Esophagus mucosa (tissue), 1 donor: Measurements from ENCODE around the gene CACNG6. TPM values are rescaled to one million over a fixed set of nuclear protein-coding genes. Genes with fewer than 3 reads are reported as not detected.
"Not testable (repeated sequence)": the region's sequence is repeated elsewhere in the genome, so short reads cannot be mapped to it uniquely, and the experiment has no call there.

Experiments
- ATAC-seq: fragments of 200-7000 bp; cut with Tn5 transposase; one replicate; pipeline ENCODE4 v1.9.1; 2020
- total RNA-seq: library from RNA; stranded (reverse); gene quantifications from one replicate; pipeline ENCODE4 v1.2.4, GENCODE V29; 2023
- donor health status: DM: yes; HTN: yes; CAD: no.

CACNG6 gene
- total RNA-seq, 1 donor from 2014 or later, result not detected

DNA sequence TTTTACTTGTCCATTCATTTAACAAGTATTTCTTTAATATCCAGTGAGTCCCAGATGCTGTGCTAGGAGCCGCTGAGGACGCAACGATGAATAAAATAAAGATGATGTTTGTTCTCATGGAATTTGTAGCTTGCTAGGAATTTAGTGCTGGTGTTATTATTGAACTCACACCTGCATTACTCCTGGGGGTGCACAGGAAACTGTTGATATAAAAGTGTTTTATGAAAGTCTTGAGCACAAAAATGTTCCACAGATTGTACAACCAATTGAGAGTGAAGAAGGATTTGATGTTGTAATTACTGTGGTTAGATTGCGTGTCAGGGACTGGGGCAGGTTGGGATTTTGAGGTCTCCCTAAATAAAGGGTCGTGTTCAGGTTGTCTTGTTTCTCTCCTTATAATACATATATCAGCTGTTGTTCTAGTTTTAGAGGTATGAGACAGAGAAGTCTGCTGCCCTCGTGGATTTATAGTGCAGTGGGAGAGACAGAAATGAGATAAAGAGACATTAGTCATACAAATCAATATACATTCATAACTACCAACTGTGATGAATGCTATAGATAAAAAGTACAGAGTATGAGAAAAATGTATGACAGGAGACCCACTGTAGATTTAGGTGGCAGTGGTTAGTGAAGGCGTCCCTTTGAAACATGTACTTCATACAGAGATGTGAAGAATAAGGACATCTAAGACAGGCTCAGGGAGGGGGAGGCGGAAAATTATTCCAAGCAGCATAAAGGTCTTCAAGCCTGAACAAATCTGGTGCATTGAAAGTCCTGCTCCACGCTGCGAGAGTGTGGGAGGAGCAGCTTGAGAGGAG lies 11.3 kb downstream of the CACNG6 start:
- no peak for ATAC-seq

DNA sequence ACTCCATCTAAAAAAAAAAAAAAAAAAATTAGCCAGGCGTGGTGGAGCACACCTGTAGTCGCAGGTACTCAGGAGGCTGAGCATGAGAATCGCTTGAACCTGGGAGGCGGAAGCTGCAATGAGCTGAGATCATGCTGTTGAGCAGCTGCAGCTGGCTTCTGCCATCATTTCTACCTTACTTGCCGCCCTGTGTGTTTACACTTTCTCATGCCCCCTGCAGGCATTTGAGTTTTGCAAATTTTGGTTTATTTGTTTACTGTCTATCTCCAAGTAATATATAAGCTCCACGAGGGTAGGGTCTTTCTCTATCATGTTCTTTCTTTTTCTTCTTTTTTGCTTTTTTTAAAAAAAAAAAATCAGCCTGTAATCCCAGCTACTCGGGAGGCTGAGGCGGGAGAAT lies 18.0 kb downstream of the CACNG6 start:
- ATAC-seq, result no peak

DNA sequence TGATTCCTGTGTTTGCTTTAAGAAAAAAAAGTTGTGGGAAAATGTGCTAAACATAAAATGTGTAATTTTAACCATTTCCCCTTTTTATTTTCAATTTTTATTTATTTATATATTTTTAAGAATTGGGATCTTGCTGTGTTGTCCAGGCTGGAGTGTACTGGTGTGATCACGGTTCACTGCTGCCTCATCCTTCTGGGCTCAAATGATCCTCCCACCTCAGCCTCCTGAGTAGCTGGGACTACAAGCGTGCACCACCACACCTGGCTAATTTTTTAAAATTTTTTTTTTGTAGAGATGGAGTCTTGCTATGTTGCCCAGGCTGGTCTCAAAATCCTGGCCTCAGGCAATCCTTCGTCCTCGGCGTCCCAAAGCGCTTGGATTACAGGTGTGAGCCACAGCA lies 19.0 kb downstream of the CACNG6 start:
- no peak for ATAC-seq

DNA sequence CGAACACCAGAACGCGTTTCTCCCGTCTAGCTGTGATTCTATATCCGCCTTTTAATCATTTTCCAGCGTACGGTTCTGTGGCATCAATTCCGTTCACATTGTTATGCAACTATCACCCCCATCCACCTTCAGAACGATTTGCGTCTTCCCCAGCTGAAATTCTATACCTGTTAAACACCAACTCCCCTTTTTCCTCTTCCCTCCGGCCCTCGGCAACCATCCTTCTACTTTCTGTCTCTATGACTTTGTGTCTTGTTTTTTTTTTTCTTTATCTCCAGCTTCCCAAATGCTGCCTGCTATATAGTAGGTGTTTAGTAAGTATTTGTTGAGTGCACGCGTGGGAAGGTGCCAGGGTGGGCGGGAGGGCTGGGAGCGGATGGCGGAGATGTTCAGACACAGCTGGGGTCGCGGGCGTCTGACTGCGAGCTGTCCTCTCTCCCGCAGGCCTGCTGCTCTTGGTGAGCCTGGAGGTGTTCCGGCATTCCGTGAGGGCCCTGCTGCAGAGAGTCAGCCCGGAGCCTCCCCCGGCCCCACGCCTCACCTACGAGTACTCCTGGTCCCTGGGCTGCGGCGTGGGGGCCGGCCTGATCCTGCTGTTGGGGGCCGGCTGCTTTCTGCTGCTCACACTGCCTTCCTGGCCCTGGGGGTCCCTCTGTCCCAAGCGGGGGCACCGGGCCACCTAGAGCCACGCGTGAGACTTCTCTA lies 20.2 kb downstream of the CACNG6 start:
- ATAC-seq, result no peak

DNA sequence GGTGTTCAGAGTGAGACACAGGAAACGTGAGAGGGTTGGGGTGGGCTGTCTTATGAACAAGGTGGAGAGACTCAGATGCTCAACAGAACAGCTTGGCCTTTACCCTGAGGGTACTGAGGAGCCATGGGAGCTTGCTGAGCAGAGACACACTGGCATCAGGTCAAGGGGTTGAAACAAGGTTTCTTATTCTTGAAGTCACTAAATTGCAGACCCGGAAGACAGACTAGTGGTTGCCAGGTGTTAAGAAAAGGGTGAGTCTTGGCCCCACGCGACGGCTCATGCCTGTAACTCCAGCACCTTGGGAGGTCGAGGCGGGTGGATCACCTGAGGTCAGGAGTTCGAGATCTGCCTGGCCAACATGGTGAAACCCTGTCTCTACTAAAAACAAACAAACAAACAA lies 22.4 kb downstream of the CACNG6 start:
- no peak for ATAC-seq

DNA sequence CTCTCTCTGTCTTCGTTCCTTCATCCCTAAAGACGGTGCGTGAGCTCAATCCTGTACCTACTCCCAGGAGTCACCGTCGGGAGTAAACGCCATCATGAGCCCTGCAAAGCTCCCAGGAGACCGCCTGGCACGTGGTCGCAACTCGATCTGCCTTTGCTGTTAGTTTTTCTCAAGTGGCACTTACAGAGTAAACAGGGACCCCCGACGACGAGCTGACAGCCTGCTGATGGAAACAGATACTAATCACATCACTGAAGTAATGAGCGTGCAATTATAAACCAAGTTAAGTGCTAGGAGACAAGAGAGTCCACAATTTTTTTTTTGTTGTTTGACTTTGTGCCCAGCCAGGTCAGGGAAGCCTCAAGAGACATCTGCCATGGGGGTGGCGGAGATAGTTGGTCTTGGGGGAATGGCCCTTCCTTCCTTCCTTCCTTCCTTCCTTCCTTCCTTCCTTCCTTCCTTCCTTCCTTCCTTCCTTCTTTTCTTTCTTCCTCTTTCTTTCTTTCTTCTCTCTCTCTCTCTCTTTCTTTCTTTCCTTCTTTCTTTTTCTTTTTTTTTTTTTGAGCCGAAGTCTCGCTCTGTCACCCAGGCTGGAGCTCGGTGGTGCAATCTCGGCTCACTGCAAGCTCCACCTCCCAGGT lies 23.6 kb downstream of the CACNG6 start:
- ATAC-seq, result no peak

DNA sequence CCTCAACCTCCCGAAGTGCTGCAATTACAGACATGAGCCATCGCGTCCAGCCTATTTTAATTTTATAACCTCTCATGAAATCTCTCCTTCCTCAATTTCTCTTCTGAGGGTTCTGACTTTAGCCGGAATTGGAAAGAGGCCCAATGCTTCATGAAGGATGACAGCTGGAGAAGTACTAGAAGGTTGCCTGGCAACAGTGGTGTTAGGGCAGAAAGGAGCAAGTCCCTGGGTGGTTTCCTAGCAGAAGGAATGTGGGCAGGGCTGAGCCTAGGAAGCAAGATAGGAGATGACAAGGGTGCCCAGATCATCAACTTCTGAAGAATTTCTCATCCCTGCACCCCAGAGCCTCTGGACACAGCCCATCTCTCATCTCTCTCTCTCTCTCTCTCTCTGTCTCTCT lies 25.8 kb downstream of the CACNG6 start:
- no peak for ATAC-seq

DNA sequence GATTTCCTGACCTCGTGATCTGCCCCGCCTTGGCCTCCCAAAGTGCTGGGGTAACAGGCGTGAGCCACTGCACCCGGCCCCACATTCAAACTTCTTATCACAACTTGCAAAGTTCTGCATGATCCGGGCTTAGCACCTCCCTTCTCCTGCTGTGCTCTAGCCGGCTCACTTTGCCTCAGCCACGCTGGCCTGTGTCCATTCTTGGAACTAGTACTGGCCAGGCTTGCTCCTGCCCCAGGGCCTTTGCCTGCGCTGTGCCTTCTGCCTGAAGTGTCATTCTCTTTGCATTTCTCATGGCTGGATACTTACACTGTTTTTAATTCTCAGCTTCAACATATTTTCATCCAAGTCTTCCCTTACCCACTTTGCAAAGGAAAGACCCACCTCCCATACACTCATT lies 29.9 kb downstream of the CACNG6 start:
- no peak for ATAC-seq

DNA sequence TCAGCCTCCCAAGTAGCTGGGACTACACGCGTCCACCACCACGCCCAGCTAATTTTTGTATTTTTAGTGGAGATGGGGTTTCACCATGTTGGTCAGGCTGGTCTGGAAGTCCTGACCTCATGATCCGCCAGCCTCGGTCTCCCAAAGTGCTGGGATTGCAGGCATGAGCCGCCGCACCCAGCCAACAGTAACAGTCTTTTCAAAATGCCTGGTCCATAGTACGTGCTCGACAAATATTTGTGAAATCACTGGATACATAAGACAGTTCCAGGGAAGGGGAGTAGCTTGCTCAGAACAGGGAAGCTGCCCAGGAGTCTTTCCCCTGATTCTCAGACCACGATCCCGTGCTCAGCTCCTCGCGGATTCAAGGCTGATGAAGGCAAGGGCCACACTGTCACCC lies 30.5 kb downstream of the CACNG6 start:
- ATAC-seq, result no peak

DNA sequence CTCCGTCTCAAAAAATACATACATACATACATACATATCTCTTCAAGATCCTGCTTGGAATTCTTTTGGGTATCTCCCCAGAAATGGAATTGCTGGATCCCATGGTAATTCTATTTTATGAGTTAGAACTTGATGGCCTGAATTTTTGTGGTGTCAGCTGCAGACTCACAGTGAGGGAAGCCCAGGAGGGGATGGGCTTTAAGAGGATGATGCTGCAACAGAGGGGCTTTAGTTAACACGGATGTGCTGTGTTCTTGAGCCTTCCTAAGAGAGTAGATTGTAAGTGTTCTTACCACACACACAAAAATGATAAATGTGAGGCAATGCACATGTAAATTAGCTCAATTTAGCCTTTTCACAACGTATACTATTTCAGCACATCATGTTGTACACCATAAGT lies 31.8 kb downstream of the CACNG6 start:
- no peak for ATAC-seq

DNA sequence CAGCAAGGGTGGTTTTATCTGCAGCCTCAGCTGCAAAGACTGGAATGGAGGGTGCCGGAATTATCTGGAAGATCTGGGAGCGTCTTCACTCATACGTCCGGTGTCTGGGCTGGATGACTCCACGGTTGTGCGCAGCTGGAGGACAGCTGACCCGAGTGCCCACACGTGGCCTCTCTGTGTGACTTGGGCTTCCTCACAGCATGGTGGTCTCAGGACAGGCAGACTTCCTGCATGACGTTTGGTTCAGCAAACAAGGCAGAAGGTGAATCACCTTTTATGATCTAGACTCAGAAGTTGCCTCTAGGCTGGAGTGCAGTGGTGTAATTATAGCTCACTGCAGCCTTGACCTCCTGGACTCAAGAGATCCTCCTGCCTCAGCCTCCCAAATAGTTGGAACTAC lies 33.2 kb downstream of the CACNG6 start:
- ATAC-seq, result no peak

DNA sequence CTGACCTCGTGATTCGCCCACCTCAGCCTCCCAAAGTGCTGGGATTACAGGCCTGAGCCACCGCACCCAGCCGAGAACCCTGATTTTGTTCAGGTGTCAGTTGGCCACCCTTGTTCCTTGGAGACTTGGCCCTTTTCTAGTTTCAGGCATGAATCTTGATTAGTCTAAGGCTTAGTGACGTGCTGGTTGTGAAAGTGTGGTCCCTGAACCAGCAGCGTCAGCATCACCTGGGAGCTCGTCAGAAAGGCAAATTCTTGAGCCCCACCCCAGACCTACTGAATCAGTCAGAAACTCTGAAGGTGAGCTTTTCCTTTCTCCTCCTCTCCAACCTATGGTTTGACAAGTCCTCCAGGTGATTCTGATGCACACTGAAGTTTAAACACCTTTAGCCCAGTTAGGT lies 35.2 kb downstream of the CACNG6 start:
- ATAC-seq, result no peak

DNA sequence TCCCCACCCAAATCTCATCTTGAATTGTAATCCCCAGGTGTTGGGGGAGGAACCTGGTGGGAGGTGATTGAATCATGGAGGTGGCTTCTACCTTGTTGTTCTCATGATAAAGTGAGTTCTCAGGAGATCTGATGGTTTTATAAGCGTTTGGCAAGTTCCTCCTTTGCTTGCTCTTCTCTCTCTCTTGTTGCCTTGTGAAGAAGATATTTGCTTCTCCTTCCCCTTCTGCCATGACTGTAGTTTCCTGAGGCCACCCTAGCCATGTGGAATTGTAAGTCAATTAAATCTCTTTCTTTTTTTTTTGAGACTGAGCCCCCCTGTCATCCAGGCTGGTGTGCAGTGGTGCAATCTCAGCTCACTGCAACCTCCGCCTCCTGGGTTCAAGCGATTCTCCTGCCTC lies 37.9 kb downstream of the CACNG6 start:
- no peak for ATAC-seq

DNA sequence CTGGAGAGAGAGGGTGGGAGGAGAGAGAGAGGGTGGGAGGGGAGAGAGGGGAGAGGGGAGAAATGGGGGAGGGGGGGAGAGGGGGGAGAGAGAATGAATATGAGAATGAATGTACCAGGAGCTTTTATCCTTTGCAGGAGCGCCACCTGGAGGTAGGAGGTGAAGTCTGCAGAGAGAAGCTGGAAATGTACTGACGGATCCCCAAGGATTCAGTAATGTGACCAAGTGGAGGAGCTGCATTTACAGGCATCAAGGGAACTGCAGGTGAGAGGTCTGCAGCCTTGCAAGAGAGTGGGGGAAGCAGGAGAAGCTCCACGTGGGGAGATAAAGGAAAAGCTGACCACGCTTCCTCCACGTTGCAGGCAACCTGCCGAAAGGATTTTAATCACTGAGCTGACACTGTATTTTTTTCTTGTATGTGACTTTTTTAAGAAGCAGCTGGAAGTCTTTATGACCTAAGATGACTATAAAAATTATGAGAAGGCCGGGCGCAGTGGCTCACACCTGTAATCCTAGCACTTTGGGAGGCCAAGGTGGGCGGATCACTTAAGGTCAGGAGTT lies 38.6 kb downstream of the CACNG6 start:
- ATAC-seq, result no peak

DNA sequence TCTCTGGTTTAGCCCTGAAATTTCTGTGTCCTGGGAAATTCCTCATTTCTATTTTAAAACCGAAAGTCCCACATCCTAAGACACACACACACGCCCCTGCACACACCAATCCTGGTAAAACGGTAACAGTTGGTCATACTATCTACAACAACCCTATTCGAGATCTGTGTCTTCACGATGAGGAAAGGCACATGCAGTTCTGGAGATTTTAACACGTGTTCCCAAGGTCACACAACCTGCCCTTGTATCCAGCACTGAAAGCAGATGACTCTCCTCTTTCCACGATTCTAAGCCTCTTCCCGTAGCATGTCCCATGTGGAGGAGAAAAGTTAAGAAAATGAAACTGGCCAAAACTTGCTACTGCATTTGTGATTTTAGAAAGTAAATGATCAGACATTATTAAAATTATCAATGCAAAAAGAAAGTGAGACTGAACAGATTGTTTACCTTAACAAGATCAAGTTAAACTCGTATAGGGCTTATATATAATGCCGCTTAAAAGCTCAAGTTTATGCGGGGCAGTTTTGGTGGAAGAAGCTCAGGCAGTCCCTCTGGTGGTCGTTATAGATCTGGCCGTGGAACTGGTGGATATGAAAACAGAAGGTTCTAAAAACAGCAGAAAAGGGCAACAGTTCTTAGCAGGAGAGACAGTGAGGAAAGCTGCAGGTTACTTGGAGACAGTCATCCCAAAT lies 39.6 kb downstream of the CACNG6 start:
- no peak for ATAC-seq

DNA sequence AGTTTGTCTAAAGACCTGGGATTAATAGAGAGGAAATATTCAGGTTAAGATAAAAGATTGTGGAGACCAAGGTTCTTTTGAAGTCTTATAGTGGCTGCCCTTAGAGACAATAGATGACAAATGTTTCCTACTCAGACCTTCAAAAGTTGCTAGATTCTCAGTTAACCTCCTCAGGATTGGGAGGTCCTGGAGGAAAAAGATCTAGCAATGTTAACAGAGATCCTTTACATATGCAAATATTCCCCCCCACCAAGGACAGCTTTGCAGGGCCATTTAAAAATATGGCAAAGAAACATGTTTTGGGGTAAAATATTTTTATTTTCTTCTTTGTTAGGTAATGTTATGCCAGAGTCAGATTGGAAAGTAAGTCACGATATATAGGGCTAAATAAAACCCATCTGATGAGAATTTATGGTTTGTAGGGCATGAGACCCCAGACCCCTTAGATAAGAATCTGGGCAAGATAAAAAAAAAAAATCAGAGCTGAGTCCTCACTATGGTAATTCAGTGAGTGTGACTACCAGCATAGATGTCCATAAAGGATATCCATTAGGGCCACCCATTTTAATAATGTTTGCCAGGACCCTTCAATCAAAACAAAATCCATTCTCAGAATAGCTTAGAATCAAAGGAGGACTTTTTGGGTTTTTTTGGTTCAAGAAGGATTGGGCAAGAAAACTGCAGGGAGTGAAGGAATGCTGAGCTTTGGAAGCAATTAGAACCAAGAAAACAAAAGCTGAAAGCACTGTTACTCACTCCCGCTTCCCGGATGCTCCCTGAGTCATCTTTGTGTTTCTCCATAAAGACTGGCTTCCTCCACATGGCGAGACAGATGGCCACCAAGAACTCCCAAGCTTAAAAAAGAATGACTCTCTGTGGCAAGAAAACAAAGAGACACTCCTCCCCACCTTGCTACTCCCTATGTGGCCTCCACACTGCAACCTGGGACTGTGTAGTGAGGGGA lies 44.1 kb downstream of the CACNG6 start:
- ATAC-seq, result no peak

DNA sequence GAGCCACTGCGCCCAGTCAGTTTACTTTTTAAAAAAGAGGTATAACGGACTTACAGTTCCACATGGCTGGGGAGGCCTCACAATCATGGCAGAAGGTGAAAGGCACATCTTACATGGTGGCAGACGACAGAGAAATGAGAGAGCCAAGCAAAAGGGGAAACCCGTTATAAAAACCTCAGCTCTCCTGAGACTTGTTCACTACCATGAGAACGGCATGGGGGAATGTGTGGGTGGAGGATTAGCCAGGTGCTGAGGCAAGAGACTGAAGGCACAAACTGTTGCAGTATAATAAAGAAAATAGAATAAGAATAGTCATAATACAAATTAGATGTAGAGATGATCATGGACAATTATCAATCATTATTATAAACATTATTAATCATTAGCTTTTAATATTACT lies 45.1 kb downstream of the CACNG6 start:
- ATAC-seq, result not testable (repeated sequence)

DNA sequence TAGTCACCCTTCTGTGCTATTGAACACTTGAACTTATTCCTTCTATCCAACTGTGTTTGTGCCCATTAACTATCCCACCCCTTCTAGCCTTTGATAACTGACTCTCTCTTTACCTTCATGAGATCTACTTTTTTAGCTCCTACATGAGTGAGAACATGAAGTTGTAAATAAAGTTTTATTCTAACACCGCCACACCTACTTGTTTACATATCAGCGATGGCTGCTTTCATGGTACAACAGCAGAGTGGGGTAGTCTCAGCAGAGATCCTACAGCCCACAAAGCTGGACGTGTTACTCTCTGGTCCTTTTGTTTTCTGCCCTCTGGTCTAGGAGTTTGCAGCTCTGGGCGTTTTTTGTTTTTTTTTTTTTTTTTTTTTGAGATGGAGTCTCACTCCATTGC lies 48.6 kb downstream of the CACNG6 start:
- ATAC-seq, result no peak

DNA sequence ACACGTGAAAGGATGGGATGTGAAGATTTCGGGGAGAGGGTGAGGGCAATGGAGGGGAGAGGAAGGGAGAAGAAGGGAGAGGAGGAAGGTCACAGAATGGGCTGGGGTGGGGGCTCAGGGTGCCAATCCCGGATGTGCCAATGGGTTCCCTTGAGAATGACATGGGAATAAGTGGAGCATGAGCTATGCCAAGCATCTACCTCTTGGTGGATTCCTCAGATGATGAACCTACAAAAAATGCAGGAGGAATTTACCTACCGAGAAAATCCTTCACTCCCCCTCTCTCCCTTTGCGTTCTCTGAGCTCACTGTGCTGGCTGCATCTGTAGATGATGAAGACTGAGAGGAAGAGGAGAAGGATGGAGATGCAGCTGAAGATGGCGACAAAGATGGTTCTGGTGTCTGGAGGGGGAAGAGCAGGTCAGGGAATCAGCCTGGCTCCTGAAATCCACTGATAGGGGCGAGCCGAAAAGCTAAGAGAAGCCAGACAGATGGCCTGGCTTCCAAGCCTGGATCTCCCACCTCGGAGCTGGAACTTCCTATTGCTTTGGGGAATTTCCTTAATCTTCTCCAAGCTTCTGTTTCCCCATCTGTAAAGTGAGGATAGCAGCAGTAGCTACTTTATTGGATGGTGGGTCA lies 50.7 kb downstream of the CACNG6 start:
- ATAC-seq, result no peak

DNA sequence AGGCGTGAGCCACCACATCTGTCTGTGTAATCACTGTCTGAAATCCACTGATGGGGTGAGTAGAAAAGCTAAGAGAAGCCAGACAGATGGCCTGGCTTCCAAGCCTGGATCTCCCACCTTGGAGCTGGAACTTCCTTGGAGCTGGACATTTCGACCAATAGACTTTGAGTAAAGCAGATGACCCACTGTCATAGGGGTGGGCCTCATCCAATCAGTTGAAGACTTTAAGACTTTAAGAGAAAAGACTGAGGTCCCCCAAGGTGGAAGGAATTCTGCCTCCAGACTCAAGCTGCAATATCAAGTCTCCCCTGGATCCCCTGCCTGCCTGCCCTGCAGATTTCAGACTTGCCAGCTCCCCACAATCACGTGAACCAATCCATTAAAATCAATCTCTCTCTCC lies 51.6 kb downstream of the CACNG6 start:
- no peak for ATAC-seq

DNA sequence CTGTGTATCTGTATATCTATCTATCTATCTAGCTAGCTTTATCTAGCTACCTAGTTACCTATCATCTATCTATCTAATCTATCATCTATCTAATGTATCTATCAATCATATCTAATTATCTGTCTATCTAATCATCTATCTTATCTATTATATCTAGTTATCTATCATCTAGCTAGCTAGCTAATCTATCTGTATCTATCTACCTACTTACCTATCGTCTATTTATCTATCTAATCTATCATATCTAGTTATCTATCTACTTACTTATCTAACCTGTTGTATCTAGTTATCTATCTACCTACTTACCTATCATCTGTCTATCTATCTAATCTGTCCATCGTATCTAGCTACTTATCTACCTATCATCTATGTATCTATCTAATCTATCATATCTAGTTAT lies 54.3 kb downstream of the CACNG6 start:
- no peak for ATAC-seq
